NAMALWA (cell line): ENCODE data around the gene TSPAN9.

Experiments used
- DNase-seq: peaks from one replicate; pipeline ENCODE4 v3.0.0-alpha.2; 2015; ENCODE audit warnings: low spot score

TSPAN9 gene

GRCh38 chr12:3124917-3125316, 47.7 kb downstream of the TSPAN9 start:
- no peak for DNase-seq

GRCh38 chr12:3125674-3126073, 48.5 kb downstream of the TSPAN9 start:
- DNase-seq: no peak

- DNase-seq: no peak
Measured at GRCh38 chr12:3127832-3128231, 50.7 kb downstream of the TSPAN9 start.

- no peak for DNase-seq
Measured at GRCh38 chr12:3128498-3129293, 51.5 kb downstream of the TSPAN9 start.

GRCh38 chr12:3129301-3130056, 52.3 kb downstream of the TSPAN9 start:
- no peak for DNase-seq

- no peak for DNase-seq
Measured at GRCh38 chr12:3130057-3130830, 53.1 kb downstream of the TSPAN9 start.

GRCh38 chr12:3131129-3131528, 54.0 kb downstream of the TSPAN9 start:
- DNase-seq: no peak

GRCh38 chr12:3132636-3133404, 55.6 kb downstream of the TSPAN9 start:
- no peak for DNase-seq

- DNase-seq: no peak
Measured at GRCh38 chr12:3133405-3133783, 56.2 kb downstream of the TSPAN9 start.

GRCh38 chr12:3134126-3134525, 56.9 kb downstream of the TSPAN9 start:
- no peak for DNase-seq

GRCh38 chr12:3134526-3135135, 57.5 kb downstream of the TSPAN9 start:
- no peak for DNase-seq

- peak; percentile 87 for DNase-seq
Measured at GRCh38 chr12:3135522-3136461, 58.6 kb downstream of the TSPAN9 start.

GRCh38 chr12:3136641-3137267, 59.6 kb downstream of the TSPAN9 start:
- DNase-seq: no peak

GRCh38 chr12:3137268-3137781, 60.1 kb downstream of the TSPAN9 start:
- no peak for DNase-seq

GRCh38 chr12:3137814-3138445, 60.8 kb downstream of the TSPAN9 start:
- DNase-seq: no peak

GRCh38 chr12:3138941-3139511, 61.8 kb downstream of the TSPAN9 start:
- DNase-seq: no peak

- DNase-seq: no peak
Measured at GRCh38 chr12:3139760-3140159, 62.6 kb downstream of the TSPAN9 start.

GRCh38 chr12:3140284-3140683, 63.1 kb downstream of the TSPAN9 start:
- no peak for DNase-seq
